ENCODE results near the gene PNPLA7. TPM values are rescaled to one million over a fixed set of nuclear protein-coding genes. Genes with fewer than 3 reads are reported as not detected.

Gene PNPLA7
- total RNA-seq, 4 donors from 2014 or later = 0.61 to 3.4 (median 0.91) TPM

GRCh38 chr9:137524981-137525317 lies 25.3 kb downstream of the PNPLA7 start:
- intact Hi-C loops (cut with DNase I) = no loop called here
- Histone ChIP-seq H3K36me3 (no peaks in the 10 kb centered on the region), H3K27me3 (no peaks in the 10 kb centered on the region), H3K4me1 (peaks cover 0 to 3% (median 0%) of the 10 kb centered on the region in 3 donors), H3K27ac (no peak overlapping the region), H3K4me3 (no peak overlapping the region), H3K9me3 (no peaks in the 10 kb centered on the region)
- TF ChIP-seq POLR2A (IDR thresholded peaks at IDR 0.05) (no peak), CTCF (IDR thresholded peaks at IDR 0.05) (no peak)
- no peak for DNase-seq
- 80% methylated on average over 3 of the region's 5 CpGs; no CpG with 5 or more reads in 1 of the 2 donors for WGBS, 2 donors

DNA sequence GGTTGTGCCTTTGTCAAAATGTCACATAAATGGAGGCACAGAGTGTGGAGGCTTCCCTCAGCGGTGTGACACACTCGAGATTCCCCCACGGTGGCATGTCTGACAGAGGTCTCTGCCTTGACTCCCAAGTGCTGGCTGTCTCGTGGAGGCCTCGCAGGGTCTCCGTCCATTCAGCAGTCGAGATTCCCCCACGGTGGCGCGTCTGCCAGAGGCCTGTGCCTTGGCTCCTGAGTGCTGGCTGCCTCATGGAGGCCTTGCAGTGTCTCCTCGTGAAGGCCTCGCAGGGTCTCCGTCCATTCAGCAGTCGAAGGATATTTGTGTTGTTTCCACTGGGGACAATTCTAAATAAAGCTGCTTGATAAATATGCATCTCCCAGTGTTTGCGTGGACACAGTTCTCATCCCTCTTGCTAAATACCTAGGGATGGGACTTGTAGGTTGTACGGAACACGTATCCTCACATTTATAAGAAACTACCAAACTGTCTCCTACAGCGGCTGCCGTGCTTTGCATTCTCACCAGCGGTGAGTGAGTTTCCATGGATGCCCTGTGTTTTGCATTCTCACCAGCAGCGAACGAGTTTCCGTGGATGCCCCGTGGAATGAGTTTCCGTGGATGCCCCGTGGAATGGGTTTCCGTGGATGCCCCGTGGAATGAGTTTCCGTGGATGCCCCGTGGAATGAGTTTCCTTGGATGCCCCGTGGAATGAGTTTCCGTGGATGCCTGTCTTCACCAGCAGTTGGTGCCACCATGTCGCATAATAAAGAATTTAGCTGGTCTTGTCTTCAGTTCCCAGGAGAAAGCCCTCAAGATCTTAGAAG lies 25.8 kb downstream of the PNPLA7 start:
- DNase-seq = no peak
- H3K9me3 ChIP-seq = no peaks in the 10 kb centered on the region
- intact Hi-C loops (cut with DNase I) = no loop called here
- no peak for TF ChIP-seq CTCF (IDR thresholded peaks at IDR 0.05)
- TF ChIP-seq POLR2A (IDR thresholded peaks at IDR 0.05) = no peak
- no peak overlapping the region for H3K27ac ChIP-seq
- H3K4me1 ChIP-seq = peaks cover 0 to 3% (median 0%) of the 10 kb centered on the region in 3 donors
- WGBS, 2 donors = 92 to 96% methylated on average over 15 to 26 of the region's 33 CpGs
- H3K36me3 ChIP-seq = no peaks in the 10 kb centered on the region
- no peak overlapping the region for H3K4me3 ChIP-seq
- no peaks in the 10 kb centered on the region for H3K27me3 ChIP-seq

GRCh38 chr9:137522746-137523455 lies 27.3 kb downstream of the PNPLA7 start:
- Histone ChIP-seq H3K4me1 (peaks cover 0 to 3% (median 0%) of the 10 kb centered on the region in 3 donors), H3K4me3 (no peak overlapping the region), H3K27me3 (no peaks in the 10 kb centered on the region), H3K27ac (no peak overlapping the region), H3K9me3 (no peaks in the 10 kb centered on the region), H3K36me3 (no peaks in the 10 kb centered on the region)
- 95 to 98% methylated on average over 16 to 20 of the region's 36 CpGs for WGBS, 2 donors
- no peak for DNase-seq
- intact Hi-C loops (cut with DNase I) = no loop called here
- TF ChIP-seq POLR2A (IDR thresholded peaks at IDR 0.05) = no peak
- no peak for TF ChIP-seq CTCF (IDR thresholded peaks at IDR 0.05)

DNA sequence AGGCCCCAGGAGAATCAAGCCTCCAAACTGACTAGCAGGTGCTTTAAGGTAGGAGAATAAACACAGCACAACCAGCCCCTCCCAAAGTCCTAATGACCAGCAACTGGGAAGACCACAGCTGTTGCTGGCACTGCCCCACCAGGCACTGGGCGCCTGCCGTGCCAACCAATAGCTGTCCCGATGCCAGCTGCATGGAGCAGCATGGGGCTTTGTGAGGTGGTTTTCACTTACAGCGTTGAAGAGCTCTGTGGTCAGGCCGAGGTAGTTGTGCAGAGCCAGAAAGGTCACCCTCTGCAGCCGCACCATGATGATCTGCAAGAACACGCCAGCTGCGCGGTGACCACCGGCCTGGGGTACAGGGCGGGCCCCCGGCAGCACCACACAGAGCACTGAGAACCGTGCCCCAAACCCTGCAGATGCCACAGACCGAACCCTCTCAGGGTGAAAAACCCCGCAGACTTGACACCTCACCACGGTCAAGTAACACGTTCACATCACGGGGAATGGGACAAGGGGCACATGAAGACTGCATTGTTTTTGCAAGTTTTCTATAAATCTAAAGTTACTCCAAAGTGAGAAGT lies 28.7 kb downstream of the PNPLA7 start:
- WGBS, 2 donors = 87 to 93% methylated on average over 8 to 11 of the region's 18 CpGs
- no peak for TF ChIP-seq CTCF (IDR thresholded peaks at IDR 0.05)
- Histone ChIP-seq H3K27me3 (no peaks in the 10 kb centered on the region), H3K4me3 (no peak overlapping the region), H3K36me3 (no peaks in the 10 kb centered on the region), H3K4me1 (peaks cover 0 to 3% (median 0%) of the 10 kb centered on the region in 3 donors), H3K27ac (no peak overlapping the region), H3K9me3 (no peaks in the 10 kb centered on the region)
- no peak for DNase-seq
- intact Hi-C loops (cut with DNase I) = no loop called here
